Measurements from ENCODE around the gene NEUROG1. TPM values are rescaled to one million over a fixed set of nuclear protein-coding genes. Genes with fewer than 3 reads are reported as not detected.
"Not testable (repeated sequence)": the region's sequence is repeated elsewhere in the genome, so short reads cannot be mapped to it uniquely, and the experiment has no call there.

The NEUROG1 gene
- total RNA-seq, 1 experiment from 2014 or later = not detected

DNA sequence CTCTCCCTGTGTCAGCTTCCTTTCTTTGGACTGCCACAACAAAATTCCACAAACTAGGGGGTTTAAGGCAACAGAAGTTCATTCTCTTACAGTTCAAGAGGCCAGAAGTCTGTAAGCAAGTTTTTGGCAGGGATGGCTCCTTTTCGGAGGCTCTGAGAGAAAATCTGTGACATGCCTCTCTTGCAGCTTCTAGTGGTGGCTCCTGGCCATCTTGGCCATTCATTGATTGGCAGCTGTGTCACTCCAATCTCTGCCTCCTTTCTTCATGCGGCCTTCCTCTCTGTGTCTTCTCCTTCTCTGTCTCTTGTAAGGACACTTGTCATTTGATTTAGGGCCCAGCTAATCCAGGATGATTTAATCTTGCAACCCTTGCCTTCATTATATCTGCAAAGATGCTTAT is 2.0 kb upstream of the NEUROG1 start:
- no peak overlapping the region for H3K9ac ChIP-seq (ENCODE audit: low read length)
- no peaks in the 10 kb centered on the region for H3K9me2 ChIP-seq (replicated peaks; ENCODE audit: insufficient read depth, low read length)
- no peak for DNase-seq
- H3K4me2 ChIP-seq (ENCODE audit: low read depth, low read length, poor library complexity, severe bottlenecking) = no peak overlapping the region
- no peak overlapping the region for H2AFZ ChIP-seq (ENCODE audit: low read length)
- no peaks in the 10 kb centered on the region for H4K20me1 ChIP-seq (ENCODE audit: insufficient read depth, low read depth, low read length)
- no peaks in the 10 kb centered on the region for H3K27me3 ChIP-seq (ENCODE audit: low read length)
- no peaks in the 10 kb centered on the region for H3K36me3 ChIP-seq (ENCODE audit: insufficient read depth, low read length)
- H3K4me1 ChIP-seq (ENCODE audit: low read length) = no peaks in the 10 kb centered on the region
- H3K79me2 ChIP-seq (ENCODE audit: low read length) = no peaks in the 10 kb centered on the region
- no peak overlapping the region for H3K27ac ChIP-seq (ENCODE audit: low read length)
- H3K4me3 ChIP-seq (ENCODE audit: low read length) = no peak overlapping the region
- no peaks in the 10 kb centered on the region for H3K9me3 ChIP-seq (ENCODE audit: low read length)

DNA sequence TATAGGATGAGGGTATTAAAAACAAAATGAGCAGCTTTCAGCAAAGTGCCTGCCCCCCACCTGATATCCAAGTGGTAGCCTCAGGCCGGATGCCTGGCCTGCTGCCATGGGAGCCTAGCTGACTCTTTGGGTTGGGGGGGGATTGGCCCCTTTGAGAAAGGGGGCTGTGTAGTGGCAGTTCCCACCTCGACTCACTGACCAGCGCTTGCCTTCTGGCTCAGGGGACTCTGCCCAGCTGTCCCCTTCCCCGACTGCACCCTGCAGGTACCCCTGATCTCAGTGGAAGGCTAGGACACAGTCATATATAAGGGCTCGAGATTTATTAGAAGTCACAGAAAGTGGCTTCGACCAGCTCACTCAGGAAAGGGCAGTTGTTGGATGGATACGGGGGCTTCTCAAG is 1.5 kb upstream of the NEUROG1 start:
- no peaks in the 10 kb centered on the region for H3K27me3 ChIP-seq (ENCODE audit: low read length)
- no peak overlapping the region for H2AFZ ChIP-seq (ENCODE audit: low read length)
- no peak overlapping the region for H3K4me2 ChIP-seq (ENCODE audit: low read depth, low read length, poor library complexity, severe bottlenecking)
- no peaks in the 10 kb centered on the region for H3K4me1 ChIP-seq (ENCODE audit: low read length)
- no peaks in the 10 kb centered on the region for H3K79me2 ChIP-seq (ENCODE audit: low read length)
- no peak overlapping the region for H3K9ac ChIP-seq (ENCODE audit: low read length)
- no peak for DNase-seq
- H3K9me2 ChIP-seq (replicated peaks; ENCODE audit: insufficient read depth, low read length) = no peaks in the 10 kb centered on the region
- H3K4me3 ChIP-seq (ENCODE audit: low read length) = no peak overlapping the region
- no peak overlapping the region for H3K27ac ChIP-seq (ENCODE audit: low read length)
- no peaks in the 10 kb centered on the region for H4K20me1 ChIP-seq (ENCODE audit: insufficient read depth, low read depth, low read length)
- H3K9me3 ChIP-seq (ENCODE audit: low read length) = no peaks in the 10 kb centered on the region
- no peaks in the 10 kb centered on the region for H3K36me3 ChIP-seq (ENCODE audit: insufficient read depth, low read length)

DNA sequence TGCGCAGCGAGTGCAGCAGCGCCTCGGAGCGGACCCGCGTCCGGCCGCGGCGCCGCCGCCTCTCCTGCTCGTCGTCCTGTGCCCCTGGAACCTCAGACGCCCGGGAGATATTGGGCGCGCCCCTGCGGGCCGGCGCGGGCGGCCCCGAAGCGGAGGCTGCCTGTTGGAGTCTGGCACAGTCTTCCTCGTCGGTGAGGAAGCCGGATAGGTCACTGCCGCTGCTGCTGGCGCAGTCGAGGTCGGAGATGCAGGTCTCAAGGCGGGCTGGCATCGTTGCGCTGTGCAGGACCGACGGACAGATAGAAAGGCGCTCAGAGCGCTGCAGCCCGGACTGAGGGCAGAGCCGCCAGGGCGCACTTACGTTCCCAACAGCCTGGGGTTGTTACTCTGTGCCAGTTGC is 344 bp downstream of the NEUROG1 start:
- H3K27me3 ChIP-seq (ENCODE audit: low read length) = no peaks in the 10 kb centered on the region
- no peak overlapping the region for H3K4me2 ChIP-seq (ENCODE audit: low read depth, low read length, poor library complexity, severe bottlenecking)
- H4K20me1 ChIP-seq (ENCODE audit: insufficient read depth, low read depth, low read length) = no peaks in the 10 kb centered on the region

DNA sequence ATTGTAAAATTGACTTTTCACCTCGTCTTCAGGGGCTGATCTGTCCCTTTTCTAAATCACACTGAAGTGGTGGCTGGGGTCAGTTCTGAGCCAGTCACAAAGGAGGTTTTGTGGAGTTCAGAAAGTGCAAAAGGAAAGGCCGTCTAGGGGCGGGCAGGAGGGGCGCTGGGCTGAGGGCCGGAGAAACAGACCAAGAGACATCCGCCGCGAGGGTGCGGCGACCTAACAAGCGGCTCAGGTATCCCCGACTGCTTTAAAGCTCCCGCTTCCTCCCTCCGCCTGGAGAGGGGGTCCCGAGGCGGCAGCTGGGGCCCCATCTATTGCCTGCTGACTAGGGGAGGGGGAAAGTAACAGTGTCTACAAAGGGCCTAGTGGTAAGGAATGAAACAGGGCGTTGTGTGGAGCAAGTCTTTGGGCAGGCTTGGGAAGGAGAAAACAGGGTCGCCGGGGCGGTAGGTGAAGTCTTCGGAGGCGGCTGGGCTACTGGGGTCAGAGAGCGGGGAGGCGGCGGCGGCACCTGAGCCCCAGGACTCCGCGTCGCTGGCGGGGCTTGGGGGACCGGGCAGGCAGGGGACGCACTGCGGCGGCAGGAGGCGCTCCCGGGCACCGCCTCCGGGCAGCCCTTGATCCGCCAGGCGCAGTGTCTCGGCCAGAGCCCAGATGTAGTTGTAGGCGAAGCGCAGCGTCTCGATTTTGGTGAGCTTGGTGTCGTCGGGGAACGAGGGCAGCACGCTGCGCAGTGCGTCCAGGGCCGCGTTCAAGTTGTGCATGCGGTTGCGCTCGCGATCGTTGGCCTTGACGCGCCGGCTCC is 950 bp downstream of the NEUROG1 start:
- Histone ChIP-seq H4K20me1 (ENCODE audit: insufficient read depth, low read depth, low read length) (no peaks in the 10 kb centered on the region), H3K9me2 (replicated peaks; ENCODE audit: insufficient read depth, low read length) (no peaks in the 10 kb centered on the region), H3K4me1 (ENCODE audit: low read length) (no peaks in the 10 kb centered on the region), H3K9ac (ENCODE audit: low read length) (no peak overlapping the region), H3K79me2 (ENCODE audit: low read length) (no peaks in the 10 kb centered on the region), H2AFZ (ENCODE audit: low read length) (no peak overlapping the region), H3K27me3 (ENCODE audit: low read length) (no peaks in the 10 kb centered on the region), H3K27ac (ENCODE audit: low read length) (no peak overlapping the region), H3K9me3 (ENCODE audit: low read length) (no peaks in the 10 kb centered on the region), H3K36me3 (ENCODE audit: insufficient read depth, low read length) (no peaks in the 10 kb centered on the region), H3K4me2 (ENCODE audit: low read depth, low read length, poor library complexity, severe bottlenecking) (no peak overlapping the region), H3K4me3 (ENCODE audit: low read length) (no peak overlapping the region)
- DNase-seq = no peak

More for the DNA sequence above, 344 bp downstream of the NEUROG1 start:
- Histone ChIP-seq H3K36me3 (ENCODE audit: insufficient read depth, low read length) (no peaks in the 10 kb centered on the region), H3K4me3 (ENCODE audit: low read length) (no peak overlapping the region), H3K4me1 (ENCODE audit: low read length) (no peaks in the 10 kb centered on the region), H3K27ac (ENCODE audit: low read length) (no peak overlapping the region), H3K9ac (ENCODE audit: low read length) (no peak overlapping the region), H3K9me2 (replicated peaks; ENCODE audit: insufficient read depth, low read length) (no peaks in the 10 kb centered on the region), H3K9me3 (ENCODE audit: low read length) (no peaks in the 10 kb centered on the region), H2AFZ (ENCODE audit: low read length) (no peak overlapping the region), H3K79me2 (ENCODE audit: low read length) (no peaks in the 10 kb centered on the region)
- no peak for DNase-seq

DNA sequence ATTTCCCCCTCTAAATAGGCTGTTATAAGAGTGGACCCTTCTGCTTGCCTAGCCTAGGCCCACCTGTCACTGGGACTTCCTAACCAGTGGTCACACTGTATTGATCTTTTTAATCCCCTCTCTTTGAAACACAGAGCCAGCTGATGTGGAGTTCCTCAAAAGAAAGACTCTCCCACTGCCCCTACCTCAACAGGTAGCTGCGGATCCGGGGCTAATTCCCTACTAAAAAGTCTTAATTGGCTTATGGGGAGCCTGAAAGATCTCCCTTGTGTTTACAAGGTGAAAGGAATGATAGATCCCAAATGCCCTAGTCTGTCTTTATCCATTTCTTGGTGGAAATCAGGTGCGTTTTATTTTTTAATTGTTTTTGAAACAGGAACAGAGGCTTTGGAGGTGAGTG is 2.0 kb downstream of the NEUROG1 start:
- Histone ChIP-seq H2AFZ (ENCODE audit: low read length) (no peak overlapping the region), H4K20me1 (ENCODE audit: insufficient read depth, low read depth, low read length) (no peaks in the 10 kb centered on the region), H3K36me3 (ENCODE audit: insufficient read depth, low read length) (no peaks in the 10 kb centered on the region), H3K9me3 (ENCODE audit: low read length) (no peaks in the 10 kb centered on the region), H3K4me3 (ENCODE audit: low read length) (no peak overlapping the region), H3K9ac (ENCODE audit: low read length) (no peak overlapping the region), H3K4me2 (ENCODE audit: low read depth, low read length, poor library complexity, severe bottlenecking) (no peak overlapping the region), H3K4me1 (ENCODE audit: low read length) (no peaks in the 10 kb centered on the region), H3K27me3 (ENCODE audit: low read length) (no peaks in the 10 kb centered on the region), H3K27ac (ENCODE audit: low read length) (no peak overlapping the region), H3K9me2 (replicated peaks; ENCODE audit: insufficient read depth, low read length) (no peaks in the 10 kb centered on the region), H3K79me2 (ENCODE audit: low read length) (no peaks in the 10 kb centered on the region)
- no peak for DNase-seq

DNA sequence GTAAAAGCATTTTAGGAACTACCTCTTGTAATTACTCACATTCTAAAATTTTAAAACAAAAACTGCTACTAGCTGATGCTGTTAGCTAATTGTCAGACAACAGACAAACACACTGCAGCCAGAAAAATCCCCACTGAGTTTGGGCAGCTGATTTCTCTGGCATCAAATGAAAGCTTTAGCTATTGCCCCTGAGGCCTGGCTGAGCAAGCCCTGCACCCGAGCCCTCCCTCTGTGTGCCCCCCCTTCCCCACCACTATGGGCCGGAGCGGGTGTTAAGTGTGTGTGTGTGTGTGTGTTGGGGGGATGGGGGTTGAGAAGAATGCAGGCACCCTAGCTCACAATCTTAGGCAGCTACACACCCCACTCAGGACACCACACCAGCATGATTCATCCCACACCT is 2.4 kb downstream of the NEUROG1 start:
- Histone ChIP-seq H2AFZ (ENCODE audit: low read length) (no peak overlapping the region), H3K9me3 (ENCODE audit: low read length) (no peaks in the 10 kb centered on the region), H3K9ac (ENCODE audit: low read length) (no peak overlapping the region), H3K4me3 (ENCODE audit: low read length) (no peak overlapping the region), H3K4me2 (ENCODE audit: low read depth, low read length, poor library complexity, severe bottlenecking) (no peak overlapping the region), H4K20me1 (ENCODE audit: insufficient read depth, low read depth, low read length) (no peaks in the 10 kb centered on the region), H3K27me3 (ENCODE audit: low read length) (no peaks in the 10 kb centered on the region), H3K36me3 (ENCODE audit: insufficient read depth, low read length) (no peaks in the 10 kb centered on the region), H3K79me2 (ENCODE audit: low read length) (no peaks in the 10 kb centered on the region), H3K4me1 (ENCODE audit: low read length) (no peaks in the 10 kb centered on the region), H3K9me2 (replicated peaks; ENCODE audit: insufficient read depth, low read length) (no peaks in the 10 kb centered on the region), H3K27ac (ENCODE audit: low read length) (no peak overlapping the region)
- DNase-seq = no peak

DNA sequence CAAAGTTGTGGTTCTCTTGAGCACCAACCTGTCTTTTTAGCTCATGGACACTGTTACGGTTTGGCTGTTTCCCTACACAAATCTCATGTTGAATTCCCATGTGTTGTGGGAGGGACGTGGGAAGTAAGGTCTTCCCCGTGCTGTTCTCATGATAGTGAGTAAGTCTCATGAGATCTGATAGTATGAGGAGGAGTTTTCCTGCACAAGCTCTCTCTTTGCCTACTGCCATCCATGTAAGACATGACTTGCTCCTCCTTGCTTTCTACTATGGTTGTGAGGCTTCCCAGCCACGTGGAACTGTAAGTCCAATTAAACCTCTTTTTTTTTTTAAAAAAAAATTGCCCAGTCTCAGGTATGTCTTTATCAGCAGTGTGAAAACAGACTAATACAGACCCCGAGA is 6.2 kb downstream of the NEUROG1 start:
- H2AFZ ChIP-seq (ENCODE audit: low read length); H3K9me3 ChIP-seq (ENCODE audit: low read length); H3K9ac ChIP-seq (ENCODE audit: low read length); H3K27me3 ChIP-seq (ENCODE audit: low read length); H3K79me2 ChIP-seq (ENCODE audit: low read length); H4K20me1 ChIP-seq (ENCODE audit: insufficient read depth, low read depth, low read length); H3K27ac ChIP-seq (ENCODE audit: low read length); H3K4me2 ChIP-seq (ENCODE audit: low read depth, low read length, poor library complexity, severe bottlenecking); DNase-seq; H3K4me3 ChIP-seq (ENCODE audit: low read length); H3K36me3 ChIP-seq (ENCODE audit: insufficient read depth, low read length); H3K9me2 ChIP-seq (replicated peaks; ENCODE audit: insufficient read depth, low read length); H3K4me1 ChIP-seq (ENCODE audit: low read length): not testable (repeated sequence)

DNA sequence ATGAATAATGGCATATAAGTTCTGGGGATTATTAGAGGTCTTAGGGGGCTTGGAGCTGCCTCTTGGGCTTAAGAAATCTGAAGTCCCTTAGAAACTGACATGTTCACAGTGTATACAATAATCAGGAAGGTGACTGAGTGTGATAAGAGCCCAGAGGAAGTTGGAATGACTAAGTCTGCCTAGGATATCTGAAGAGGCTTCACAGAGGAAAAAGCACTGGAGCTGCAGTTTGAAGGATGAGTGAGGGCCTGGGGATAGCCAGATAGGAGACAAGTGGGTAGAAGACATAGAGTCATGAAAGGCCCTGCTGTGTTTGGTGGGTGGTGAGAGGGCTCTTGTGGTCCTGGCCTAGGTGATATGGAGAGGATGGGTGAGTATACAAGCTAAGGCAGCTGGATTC is 8.8 kb downstream of the NEUROG1 start:
- H3K9me3 ChIP-seq (ENCODE audit: low read length) = no peaks in the 10 kb centered on the region

More for the DNA sequence above, 8.8 kb downstream of the NEUROG1 start:
- H3K27ac ChIP-seq (ENCODE audit: low read length) = no peak overlapping the region
- H3K27me3 ChIP-seq (ENCODE audit: low read length) = 0 out of 2 replicates have a peak, but pooled peaks cover 3% of the 10 kb centered on the region
- H3K79me2 ChIP-seq (ENCODE audit: low read length) = no peaks in the 10 kb centered on the region
- no peaks in the 10 kb centered on the region for H3K9me2 ChIP-seq (replicated peaks; ENCODE audit: insufficient read depth, low read length)
- no peak overlapping the region for H3K4me2 ChIP-seq (ENCODE audit: low read depth, low read length, poor library complexity, severe bottlenecking)
- H3K36me3 ChIP-seq (ENCODE audit: insufficient read depth, low read length) = no peaks in the 10 kb centered on the region
- no peaks in the 10 kb centered on the region for H3K4me1 ChIP-seq (ENCODE audit: low read length)
- H2AFZ ChIP-seq (ENCODE audit: low read length) = no peak overlapping the region
- H3K9ac ChIP-seq (ENCODE audit: low read length) = no peak overlapping the region
- H3K4me3 ChIP-seq (ENCODE audit: low read length) = no peak overlapping the region
- no peaks in the 10 kb centered on the region for H4K20me1 ChIP-seq (ENCODE audit: insufficient read depth, low read depth, low read length)
- no peak for DNase-seq
